ENCODE measurements around the gene S100A7.
"Not testable (repeated sequence)": the region's sequence is repeated elsewhere in the genome, so short reads cannot be mapped to it uniquely, and the experiment has no call there.

S100A7 gene

DNA sequence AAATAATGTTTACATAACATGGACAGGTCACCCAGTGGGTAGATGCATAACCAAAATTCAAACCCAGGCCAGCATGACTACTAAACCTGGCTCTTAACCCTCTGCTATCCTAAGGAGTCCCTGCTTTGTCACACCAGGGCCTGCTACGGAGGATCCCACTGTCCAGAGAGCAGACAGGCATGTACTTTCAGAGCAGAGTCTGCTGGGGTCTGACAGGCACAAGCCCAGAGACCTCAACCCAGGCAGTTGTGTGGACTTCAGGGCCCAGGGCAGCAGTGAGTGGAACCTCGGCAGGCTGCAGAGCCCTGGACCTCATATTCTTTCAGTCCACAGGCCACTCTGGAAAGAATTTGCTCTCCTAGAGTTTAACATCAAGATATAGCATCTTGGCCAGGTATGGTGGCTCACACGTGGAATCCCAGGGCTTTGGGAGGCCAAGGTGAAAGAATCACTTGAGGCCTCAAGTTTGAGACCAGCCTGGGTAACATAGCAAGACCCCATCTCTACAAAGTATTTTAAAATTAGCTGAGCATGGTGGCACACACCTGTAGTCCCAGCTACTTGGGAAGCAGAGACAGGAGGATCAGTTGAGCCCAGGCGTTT lies 16.1 kb upstream of the S100A7 start:
- DNase-seq (ENCODE audit: low read depth), result no peak

DNA sequence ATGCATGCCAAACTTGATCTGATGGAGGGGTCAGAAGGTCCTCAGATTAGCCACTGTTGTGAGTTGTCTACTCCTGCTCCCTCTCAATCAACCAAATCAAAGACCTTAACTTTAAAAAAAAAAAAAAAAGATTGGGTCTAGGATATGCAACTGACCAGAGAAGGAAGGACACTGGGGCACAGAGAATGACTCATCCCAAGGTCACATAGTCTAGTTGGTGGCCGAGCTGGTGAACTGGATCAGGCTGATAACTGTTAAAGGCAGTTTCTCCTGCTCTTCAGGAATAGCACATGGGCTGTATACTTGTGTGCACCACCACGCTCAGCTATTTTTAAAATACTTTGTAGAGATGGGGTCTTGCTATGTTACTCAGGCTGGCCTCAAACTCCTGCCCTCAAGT lies 14.8 kb upstream of the S100A7 start:
- DNase-seq (ENCODE audit: low read depth), result no peak

DNA sequence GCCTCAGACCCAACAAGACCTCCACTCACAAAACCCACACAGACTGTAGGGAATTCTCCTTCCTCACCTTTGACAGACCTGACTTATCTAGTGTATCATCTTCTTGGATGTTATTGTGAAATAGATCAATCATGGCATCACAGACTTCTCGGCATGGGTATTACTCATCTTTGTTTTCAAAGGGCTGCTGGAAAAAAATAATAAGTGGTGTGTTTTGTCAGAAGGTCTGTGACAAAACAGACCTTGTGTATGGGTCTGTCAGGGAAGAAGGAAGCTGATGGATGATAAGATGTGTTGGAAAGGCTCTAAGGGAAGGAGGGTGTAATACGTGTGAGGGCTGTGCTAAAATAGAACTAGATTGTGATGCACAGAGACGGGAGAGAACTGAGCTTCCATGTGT lies 13.9 kb upstream of the S100A7 start:
- no peak for DNase-seq (ENCODE audit: low read depth)

DNA sequence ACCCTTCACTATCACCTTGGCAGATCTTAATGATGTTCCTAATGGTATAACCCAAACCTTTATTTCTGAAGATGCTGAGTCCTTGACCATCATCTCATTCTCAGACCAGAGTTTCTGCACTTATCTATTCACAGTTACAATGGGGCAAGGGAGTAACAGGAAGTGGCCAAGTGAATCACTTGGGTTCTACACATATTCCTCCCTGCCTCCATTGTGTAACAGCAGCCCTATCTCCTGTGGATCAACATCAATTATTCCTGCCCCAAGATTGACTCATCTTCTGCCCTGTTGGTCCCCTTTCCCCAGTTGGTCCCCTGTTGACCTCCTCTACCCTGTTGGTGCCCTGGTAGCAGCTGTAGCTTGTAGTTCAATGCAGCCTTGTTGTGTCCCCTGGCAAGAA lies 10.3 kb upstream of the S100A7 start:
- DNase-seq (ENCODE audit: low read depth), result no peak

DNA sequence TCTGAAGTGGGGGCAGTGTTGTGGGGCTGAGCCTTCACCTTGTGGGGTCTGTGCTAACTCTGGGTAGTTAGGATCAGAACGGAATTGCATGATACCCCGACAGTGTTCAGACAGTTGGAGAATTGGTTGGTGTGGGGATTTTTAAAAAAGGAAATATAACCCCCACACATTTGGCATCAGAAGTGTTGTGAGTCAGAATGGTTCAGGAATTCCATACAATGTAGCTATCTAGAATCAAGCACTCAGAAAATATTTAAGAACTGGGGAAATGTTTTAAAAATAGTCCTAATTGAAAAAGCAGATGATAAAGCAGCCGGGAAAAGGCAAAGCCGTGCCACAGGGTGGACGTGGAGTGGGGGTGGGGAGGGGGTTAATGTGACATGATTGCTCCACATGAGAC lies 6.5 kb upstream of the S100A7 start:
- DNase-seq (ENCODE audit: low read depth), result no peak

DNA sequence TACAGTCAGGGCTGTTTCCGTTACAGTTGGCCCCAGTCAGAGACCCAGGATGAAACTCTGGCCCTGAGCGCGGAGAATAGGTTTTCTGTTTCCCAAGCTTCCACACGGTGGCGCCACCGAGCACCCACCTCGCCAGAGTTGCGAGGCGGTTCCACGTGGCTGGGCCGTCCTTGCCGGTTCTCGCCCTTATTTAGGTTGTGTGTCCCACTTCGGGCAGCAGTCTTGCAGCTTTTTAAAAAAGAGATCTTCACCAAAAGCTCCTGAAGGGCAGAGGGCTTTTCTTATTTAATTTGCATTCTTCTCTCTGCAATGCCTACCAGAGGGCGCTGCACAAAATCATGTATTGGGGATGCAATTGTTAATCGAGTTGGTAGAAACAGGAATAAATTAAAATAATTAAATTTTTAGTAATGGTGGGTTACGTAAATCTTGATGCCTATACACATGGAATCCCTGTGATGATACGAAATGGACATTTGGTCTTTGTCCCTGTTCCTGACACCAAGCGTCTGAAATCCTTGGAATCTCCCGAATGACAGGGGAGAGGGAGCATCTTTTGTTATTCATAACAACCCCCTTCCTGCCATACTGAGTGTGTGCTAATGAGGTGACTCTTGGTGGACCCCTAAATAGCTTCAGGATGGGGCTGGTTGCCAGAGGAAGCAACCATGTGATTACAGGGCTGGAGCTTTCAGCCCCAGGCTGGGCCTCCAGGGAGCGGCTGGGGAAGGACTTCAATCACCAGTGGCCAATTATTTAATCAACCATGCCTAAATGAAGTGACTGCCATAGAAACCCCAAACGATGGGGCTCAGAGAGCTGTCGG lies 5.6 kb upstream of the S100A7 start:
- peak; percentile 13 for DNase-seq (ENCODE audit: low read depth)

DNA sequence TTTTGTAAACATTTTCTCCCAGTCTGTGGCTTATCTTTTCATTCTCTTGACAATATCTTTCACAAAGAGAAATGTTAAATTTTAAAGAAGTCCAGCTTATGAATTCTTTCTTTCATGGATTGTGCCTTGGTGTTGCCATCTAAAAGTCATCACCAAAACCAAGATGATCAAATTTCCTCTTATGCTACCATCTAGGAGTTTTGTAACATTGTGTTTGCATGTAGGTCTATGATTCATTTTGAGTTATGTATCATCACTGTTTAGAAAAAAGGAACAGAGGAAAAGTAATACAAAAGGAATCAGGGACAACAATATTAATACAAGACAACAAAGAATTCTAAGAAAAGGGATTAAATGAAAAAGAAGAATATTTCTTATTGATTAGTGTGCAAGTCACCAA lies 2.3 kb upstream of the S100A7 start:
- DNase-seq (ENCODE audit: low read depth), result not testable (repeated sequence)

DNA sequence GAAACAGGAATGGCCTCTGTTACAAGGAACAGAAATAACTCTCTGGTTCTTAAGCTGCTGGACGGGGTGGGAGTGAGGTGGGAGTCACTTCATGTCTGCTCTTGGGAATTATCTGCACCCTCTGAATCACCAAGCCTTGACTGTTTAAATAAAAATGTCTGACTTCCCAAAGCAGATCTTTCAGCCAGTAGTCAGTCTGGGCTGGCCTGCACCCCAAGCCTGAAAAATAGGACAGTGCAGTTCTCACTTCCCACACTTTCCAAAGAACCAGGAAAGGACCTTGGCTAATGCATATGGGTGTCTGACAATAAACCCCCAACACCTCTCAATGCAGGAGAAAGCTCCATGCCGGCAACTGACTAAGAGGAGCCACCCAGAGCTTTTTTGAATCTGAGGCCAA lies 796 bp downstream of the S100A7 start:
- DNase-seq (ENCODE audit: low read depth), result no peak

DNA sequence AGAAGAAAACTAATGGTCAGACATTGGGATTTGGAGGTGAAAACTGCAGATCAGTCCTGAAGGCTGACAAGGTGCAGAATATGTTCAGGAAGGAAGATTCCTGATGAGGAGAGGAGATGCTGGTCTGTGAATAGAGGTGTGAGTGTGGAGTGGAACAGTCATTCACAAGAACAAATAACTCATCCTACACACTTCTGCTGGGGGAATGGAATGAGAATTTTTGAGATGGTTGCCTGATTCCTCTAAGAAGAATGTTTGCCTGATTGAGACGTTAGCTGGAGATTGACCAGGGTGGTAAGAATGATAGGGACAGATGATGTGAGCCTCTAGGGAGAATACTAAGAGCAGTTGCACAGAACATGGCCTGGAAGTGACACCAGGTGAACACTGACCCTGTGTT lies 4.1 kb downstream of the S100A7 start:
- DNase-seq (ENCODE audit: low read depth), result no peak

DNA sequence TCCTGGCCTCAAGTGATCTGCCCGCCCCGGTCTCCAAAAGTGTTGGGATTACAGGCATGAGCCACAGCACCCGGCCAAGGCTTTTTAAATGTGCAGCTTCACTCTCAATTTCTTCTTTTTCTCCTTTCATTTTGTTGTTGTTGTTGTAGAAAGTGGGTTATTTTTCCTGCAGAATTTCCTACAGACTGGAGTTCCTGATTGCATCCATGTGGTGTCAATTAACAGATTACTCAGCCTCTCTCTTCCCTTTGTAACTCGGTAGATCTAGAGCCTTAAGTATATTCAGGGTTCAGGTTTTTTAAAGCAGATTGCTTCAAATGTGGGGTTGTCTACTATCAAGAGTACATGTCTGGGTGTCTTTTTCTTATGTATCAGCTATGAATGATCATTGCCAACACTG lies 11.6 kb downstream of the S100A7 start:
- DNase-seq (ENCODE audit: low read depth), result not testable (repeated sequence)

DNA sequence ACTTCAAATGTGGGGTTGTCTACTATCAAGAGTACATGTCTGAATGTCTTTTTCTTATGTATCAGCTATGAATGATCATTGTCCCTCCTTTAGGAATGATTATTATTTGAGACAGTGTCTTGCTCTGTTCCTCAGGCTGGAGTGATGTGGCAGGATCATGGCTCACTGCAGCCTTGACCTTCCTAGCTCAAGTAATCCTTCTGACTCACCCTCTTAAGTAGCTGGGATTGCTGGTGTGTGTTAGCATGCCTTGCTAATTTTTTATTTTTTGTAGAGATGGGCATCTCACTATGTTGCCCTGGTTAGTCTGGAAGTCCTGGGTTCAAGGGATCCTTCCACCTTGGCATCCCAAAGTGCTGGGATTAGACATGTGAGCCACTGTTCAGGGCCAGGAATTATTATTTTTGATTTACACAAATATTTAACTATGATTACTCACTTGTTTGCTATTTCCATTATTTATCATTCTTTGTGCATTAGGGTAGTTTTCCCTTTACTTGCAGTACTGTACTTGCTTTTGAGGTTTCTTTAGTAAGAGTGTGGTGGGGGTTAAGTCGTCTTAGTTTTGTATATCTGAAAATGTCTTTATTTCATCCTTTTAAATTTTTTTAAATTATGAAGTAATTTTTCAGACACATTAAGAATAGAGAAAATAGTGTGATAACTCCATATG lies 12.8 kb downstream of the S100A7 start:
- peak; percentile 29 for DNase-seq (ENCODE audit: low read depth)

DNA sequence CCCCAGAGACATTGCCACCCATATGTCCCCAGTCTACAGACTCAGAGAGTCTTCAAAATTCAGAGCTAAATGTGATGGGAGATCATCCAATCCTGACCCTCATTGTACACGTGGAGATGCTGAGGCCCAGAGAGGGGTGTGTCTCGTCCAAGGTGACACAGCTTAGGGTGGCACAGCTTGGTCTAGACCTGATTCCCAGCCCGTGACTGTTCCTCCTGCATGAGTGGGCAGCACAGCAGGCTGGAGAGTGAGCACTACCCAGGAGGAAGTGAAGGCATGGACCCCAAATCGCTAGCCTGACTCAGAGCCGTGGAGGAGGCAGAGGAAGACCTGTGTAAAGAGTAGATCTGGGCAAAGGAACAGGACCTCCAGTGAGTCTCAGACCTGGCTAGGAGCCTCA lies 16.4 kb downstream of the S100A7 start:
- no peak for DNase-seq (ENCODE audit: low read depth)

DNA sequence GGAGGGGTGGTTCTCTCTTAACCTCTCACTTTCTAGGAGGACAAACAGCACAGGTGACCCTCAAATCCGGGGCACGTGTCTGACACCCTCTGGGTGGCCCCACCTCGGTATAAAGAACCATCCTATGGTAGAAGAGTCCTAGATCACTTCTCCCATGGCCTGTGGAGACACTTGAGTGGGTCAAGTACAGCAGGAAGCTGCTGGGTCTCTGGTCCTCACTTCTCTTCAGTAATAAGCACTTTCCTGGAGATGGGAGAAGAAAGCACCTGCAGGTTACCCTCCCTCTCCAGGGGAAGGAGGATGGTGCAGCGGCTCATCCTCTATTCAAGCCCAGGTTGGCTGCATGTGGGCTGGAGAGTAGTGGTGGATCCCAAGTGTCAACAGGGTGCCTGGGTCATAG lies 17.0 kb downstream of the S100A7 start:
- DNase-seq (ENCODE audit: low read depth), result no peak

DNA sequence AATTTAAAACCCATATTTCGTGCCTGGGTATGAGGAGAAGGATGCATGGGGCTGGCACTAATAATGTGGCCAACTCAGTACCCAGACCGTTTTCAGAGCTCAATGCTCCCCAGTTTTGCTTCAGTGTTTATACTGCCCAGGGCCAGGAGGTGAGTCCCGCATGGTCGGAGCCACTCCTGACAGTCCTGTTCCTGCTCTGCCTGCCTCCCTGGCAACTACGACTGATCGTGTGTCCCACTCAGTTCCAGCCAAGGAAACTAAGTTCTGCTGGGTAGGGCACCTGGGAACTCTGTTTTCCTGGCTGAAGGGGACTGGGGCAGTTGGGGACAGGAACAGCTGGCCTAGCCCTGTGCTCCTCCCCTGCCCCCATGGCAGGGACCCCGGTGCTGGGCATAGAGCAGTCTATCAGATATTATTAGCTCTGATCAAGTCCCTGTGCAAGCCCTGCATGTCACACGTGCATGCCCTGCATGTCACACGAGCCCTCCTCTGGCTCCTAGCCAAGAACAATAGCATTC lies 19.2 kb downstream of the S100A7 start:
- DNase-seq (ENCODE audit: low read depth), result no peak

DNA sequence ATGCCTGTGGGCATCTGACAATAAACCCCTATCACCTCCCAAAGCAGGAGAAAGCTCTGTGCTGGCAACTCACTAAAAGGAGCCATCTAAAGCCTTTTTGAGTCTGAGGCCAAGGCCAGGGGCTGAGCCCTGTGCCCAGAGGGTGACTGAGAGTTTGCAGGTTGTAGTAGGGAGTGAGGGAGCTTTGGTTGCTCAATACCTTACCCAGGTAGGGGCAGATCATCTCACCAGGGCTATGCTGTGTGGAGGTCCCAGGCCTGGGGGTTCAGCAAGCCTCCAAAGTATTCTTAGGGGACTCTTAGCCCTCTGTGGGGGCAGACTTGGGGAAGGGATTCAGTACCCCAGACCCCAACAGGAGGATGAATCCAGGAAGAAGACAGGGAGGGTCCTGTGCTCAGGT lies 21.2 kb downstream of the S100A7 start:
- no peak for DNase-seq (ENCODE audit: low read depth)

DNA sequence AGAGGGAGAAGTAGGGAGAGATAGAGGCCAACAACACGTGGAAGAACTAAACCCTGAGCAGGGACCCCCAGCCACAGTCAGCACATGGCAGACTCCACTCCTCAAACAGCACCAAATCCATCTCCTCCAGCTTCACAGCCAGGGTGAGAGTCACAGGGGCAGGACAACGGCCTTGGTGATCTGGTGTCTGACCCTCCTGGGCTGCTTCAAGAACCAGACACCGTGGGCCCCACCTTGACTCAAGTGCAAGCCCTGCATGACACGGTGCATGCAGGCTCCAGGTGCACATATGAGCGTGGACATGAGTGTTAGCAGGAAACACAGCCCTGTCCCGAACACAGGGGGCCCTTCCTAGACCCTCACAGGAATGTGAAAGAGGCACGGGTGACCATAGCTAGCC lies 21.9 kb downstream of the S100A7 start:
- DNase-seq (ENCODE audit: low read depth), result no peak

DNA sequence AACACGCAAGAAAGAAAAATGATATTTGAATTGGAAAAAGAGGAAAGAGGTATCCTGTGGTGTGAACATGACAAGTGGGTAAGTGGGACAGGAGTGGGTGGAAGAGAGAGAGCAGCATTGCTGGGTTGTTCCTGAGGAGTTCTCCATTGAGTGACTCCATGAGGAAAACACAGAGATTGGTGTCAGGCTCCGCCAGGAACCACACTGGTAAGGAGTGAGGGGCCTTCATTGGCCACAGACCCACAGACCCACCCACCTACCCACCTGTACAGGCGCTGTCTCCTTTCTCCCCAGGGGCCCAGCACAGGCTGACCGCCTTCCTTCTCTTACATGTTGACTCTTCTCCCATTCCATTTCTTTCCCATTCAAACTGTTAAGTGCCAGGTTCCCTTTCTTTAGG lies 23.2 kb downstream of the S100A7 start:
- no peak for DNase-seq (ENCODE audit: low read depth)

DNA sequence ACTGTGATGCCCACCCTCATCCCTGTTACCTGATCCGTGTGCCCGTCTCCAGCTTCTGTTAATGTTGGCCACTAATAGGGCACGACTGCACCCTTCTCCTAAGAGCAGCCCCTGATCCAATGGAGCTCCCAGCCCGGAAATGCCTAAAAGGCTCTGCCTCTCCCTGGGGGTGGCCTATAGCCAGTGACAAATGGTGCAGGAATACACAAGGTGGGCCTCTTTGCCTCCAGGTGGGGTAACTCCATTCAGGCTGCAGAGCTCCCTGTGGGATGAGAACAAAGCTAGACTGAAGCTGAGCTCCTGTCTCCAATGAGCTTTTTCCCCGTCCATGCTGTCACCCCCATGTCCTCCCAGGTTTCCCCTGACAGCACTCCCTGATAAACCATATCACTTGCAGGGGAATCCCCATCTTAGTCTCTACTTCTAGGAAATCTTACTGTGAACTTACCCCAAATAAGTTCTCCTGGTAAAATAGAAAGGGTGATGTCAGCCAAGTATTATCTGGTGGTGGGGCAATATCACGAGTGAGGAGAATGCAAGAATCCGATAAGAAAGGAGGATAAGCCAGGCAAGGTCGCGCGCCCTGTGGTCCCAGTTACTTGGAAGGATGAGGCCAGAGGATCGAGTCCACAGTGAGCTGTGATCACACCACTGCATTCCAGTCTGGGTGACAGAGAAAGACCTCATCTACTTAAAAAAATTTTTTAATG lies 25.6 kb downstream of the S100A7 start:
- DNase-seq (ENCODE audit: low read depth), result no peak

DNA sequence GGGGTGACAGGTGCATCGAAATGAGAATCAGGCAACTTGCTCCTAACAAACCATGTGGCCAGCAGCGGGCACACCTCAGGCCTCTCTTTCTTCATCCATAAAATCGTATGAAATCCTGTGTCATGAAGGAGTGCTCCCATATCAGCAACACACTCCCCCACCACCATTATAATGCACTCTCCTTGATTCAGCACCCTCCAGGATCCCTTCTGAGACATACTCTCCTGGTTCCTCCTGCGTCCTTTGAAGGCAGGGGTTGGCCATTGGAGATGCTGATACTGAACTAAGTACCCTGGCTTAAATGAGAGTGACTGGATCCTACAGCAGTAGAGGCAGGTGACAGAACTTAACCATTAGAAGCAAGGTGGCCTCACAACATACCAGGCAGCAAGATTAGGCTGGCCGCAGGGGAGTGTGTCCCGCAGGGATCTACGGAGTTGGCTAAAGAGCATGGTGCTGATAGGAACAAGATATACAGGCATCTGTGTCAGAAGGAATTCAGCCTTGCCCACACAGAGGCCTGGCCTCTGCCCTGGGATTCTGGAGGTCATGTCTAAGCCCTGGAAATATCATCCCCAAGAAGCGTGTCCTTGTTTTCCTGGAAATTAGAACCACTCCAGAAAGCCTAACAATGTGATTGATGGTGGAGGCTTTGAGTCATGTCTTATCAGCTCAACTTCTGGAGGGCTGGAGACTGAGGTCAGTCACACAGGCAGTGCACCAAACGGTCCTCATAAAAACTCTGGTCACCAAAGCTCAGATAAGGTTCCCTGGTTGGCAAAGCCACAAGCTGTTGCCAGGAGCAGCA lies 27.4 kb downstream of the S100A7 start:
- no peak for DNase-seq (ENCODE audit: low read depth)

DNA sequence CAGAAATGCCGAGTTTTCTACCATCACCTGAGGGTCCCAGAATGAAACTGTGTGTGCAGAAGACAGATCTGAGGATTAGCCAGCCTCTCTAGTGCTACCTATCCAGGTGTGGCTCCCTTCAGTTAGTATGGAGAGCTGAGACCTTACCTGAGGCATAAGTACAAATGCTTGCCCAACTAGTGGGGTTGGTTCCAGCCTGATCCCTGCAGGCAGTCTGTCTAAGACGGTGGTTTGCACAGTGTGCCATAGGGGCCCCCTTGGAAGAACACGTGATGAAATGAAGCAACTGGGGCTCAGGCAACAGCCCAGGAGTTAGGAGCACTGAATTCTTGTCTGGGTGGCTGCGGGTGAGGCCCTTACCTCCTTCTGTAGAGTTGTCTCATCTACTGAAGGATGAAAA lies 28.5 kb downstream of the S100A7 start:
- DNase-seq (ENCODE audit: low read depth), result no peak

DNA sequence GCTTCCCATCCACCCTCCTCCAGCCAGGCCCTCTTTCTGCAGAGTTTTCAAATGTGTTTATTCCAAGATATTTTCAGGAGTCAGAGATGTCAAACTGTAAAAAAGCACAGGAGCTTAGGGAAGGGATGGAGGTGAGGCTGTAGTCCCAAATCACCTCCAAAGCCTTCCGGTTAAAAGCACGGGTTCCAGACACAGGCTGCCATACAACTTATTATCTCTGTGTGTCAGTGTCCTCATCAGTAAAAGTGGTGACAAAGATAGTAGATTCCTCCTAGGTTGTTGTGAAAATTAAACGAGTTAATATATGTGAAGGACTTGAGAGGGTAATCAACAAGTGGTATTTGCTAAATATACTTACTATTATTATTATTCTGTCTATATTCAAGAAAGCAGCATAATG lies 29.0 kb downstream of the S100A7 start:
- DNase-seq (ENCODE audit: low read depth), result no peak

DNA sequence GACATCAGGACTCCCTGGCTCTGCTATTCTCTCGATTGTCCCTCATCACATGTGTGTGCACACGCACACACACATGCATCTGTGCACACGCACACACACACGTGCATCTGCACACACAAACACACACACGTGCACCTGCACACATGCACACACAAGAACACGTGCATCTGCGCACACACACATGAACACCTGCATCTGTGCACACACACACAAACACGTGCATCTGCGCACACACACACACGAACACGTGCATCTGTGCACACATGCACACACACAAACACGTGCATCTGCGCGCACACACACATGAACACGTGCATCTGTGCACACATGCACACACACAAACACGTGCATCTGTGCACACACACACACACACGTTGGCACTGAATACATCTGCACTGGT lies 29.4 kb downstream of the S100A7 start:
- DNase-seq (ENCODE audit: low read depth), result no peak

Data from fibroblast of the conjunctiva (primary cell).